ENCODE results near the gene HMGA1. TPM values are rescaled to one million over a fixed set of nuclear protein-coding genes. Genes with fewer than 3 reads are reported as not detected.

The HMGA1 gene
- total and polyA plus RNA-seq, 2 of the 13 experiments (the other 11 are each of a cell fraction or from before 2014, with no cell fraction given) = 117 to 145 TPM

GRCh38 chr6:34246563-34247391 is 10.1 kb downstream of the HMGA1 start (continued):
- TF ChIP-seq, protein P1, sequence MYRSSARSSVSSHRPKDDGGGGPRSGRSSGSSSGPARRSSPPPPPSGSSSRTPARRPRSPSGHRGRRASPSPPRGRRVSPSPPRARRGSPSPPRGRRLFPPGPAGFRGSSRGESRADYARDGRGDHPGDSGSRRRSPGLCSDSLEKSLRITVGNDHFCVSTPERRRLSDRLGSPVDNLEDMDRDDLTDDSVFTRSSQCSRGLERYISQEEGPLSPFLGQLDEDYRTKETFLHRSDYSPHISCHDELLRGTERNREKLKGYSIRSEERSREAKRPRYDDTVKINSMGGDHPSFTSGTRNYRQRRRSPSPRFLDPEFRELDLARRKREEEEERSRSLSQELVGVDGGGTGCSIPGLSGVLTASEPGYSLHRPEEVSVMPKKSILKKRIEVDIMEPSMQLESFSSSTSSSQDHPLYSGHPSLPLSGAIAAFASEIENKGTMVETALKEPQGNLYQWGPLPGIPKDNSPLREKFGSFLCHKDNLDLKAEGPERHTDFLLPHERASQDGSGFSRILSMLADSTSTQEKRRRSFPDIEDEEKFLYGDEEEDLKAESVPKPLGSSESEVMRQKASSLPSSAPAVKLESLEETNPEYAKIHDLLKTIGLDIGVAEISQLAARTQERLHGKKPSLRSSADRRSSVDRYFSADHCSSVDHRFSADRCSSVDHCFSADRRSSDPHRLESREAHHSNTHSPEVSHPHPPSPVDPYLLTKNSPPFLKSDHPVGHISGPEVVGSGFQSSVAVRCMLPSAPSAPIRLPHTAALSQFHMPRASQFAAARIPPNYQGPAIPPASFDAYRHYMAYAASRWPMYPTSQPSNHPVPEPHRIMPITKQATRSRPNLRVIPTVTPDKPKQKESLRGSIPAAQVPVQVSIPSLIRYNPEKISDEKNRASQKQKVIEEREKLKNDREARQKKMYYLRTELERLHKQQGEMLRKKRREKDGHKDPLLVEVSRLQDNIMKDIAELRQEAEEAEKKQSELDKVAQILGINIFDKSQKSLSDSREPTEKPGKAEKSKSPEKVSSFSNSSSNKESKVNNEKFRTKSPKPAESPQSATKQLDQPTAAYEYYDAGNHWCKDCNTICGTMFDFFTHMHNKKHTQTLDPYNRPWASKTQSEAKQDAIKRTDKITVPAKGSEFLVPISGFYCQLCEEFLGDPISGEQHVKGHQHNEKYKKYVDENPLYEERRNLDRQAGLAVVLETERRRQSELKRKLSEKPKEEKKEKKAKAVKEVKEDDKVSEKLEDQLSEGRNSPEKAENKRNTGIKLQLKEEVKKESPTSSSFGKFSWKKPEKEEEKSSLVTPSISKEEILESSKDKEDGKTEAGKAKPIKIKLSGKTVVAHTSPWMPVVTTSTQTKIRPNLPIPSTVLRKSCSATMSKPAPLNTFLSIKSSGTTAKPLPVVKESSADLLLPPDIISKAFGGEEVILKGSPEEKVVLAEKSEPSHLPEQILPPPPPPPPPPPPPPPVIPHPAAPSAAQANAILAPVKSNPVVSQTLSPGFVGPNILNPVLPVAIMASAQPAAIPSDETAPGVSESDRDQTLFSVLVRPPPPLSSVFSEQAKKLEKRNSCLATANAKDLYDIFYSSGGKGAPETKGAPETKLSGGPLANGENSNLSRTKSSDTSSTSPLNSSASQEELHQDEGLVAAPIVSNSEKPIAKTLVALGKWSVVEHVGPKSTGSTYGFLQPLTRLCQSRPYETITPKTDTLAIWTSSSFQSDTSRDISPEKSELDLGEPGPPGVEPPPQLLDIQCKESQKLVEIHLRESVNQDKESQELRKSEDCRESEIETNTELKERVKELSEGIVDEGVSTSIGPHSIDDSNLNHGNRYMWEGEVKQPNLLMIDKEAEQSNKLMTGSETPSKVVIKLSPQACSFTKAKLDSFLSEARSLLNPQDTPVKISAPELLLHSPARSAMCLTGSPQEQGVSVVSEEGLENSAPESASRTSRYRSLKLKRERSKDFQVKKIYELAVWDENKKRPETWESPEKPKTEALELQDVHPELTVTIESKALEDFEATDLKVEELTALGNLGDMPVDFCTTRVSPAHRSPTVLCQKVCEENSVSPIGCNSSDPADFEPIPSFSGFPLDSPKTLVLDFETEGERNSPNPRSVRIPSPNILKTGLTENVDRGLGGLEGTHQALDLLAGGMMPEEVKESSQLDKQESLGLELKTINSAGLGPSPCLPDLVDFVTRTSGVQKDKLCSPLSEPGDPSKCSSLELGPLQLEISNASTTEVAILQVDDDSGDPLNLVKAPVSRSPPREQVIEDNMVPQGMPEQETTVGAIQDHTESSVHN (CRISPR knock-in tag; IDR thresholded peaks at IDR 0.05) = 0 out of 2 replicates have a peak, but pooled peaks have one; percentile 42
- TF ChIP-seq NAIF1 (CRISPR knock-in tag; IDR thresholded peaks at IDR 0.05; ENCODE audit: borderline replicate concordance) (0 out of 2 replicates have a peak, but pooled peaks have one; percentile 57), GATAD2A (CRISPR knock-in tag; IDR thresholded peaks at IDR 0.05) (0 out of 2 replicates have a peak, but pooled peaks have one; percentile 27), PAX8 (CRISPR knock-in tag; IDR thresholded peaks at IDR 0.05; ENCODE audit: borderline replicate concordance) (no peak), SMAD3 (CRISPR knock-in tag; IDR thresholded peaks at IDR 0.05) (no peak), GLMP (CRISPR knock-in tag; IDR thresholded peaks at IDR 0.05; ENCODE audit: borderline replicate concordance) (no peak), UBTF (CRISPR knock-in tag; IDR thresholded peaks at IDR 0.05) (no peak), HNRNPUL1 (IDR thresholded peaks at IDR 0.05; ENCODE audit: low read depth, low read length) (no peak), RFX1 (IDR thresholded peaks at IDR 0.05) (no peak), ZNF639 (CRISPR knock-in tag; conservative IDR thresholded peaks at IDR 0.05) (no peak), KLF13 (CRISPR knock-in tag; IDR thresholded peaks at IDR 0.05) (no peak), ZNF672 (CRISPR knock-in tag; IDR thresholded peaks at IDR 0.05) (no peak), RFXANK (CRISPR knock-in tag; IDR thresholded peaks at IDR 0.05) (no peak)
- TF ChIP-seq, protein P2, sequence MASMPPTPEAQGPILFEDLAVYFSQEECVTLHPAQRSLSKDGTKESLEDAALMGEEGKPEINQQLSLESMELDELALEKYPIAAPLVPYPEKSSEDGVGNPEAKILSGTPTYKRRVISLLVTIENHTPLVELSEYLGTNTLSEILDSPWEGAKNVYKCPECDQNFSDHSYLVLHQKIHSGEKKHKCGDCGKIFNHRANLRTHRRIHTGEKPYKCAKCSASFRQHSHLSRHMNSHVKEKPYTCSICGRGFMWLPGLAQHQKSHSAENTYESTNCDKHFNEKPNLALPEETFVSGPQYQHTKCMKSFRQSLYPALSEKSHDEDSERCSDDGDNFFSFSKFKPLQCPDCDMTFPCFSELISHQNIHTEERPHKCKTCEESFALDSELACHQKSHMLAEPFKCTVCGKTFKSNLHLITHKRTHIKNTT (CRISPR knock-in tag; IDR thresholded peaks at IDR 0.05) = no peak

All from HepG2 (cell line).